Suprapubic skin (tissue), 4 donors: Measurements from ENCODE around the gene TCF7L2. TPM values are rescaled to one million over a fixed set of nuclear protein-coding genes. Genes with fewer than 3 reads are reported as not detected.

ENCODE experiments used
- DNase-seq, 2 donors: peaks; one replicate each; pipeline ENCODE4 v3.0.0-alpha.2; 2019; ENCODE audit warnings: low spot score in 2 of 2
- H3K27ac ChIP-seq: fragments of 200-600 bp; sonication (generic); one replicate; pipeline ENCODE4 v1.5.1; 2019
- H3K27me3 ChIP-seq: fragments of 200-600 bp; sonication (generic); one replicate; pipeline ENCODE4 v1.5.1; 2019
- H3K36me3 ChIP-seq: fragments of 200-600 bp; sonication (generic); one replicate; pipeline ENCODE4 v1.5.1; 2019
- H3K4me1 ChIP-seq: fragments of 200-600 bp; sonication (generic); one replicate; pipeline ENCODE4 v1.5.1; 2019
- H3K4me3 ChIP-seq: fragments of 200-600 bp; sonication (generic); one replicate; pipeline ENCODE4 v1.5.1; 2019; ENCODE audit warnings: mild to moderate bottlenecking
- H3K9me3 ChIP-seq: fragments of 200-600 bp; sonication (generic); one replicate; pipeline ENCODE4 v1.5.1; 2019
- EP300 ChIP-seq: sonication (generic); formaldehyde crosslinking; IDR thresholded peaks from one replicate; pipeline ENCODE4 v1.6.1; 2017; ENCODE audit warnings: antibody characterized with exemption
- POLR2A ChIP-seq, 2 donors: fragments of 450-650 bp; IDR thresholded peaks; one replicate each; pipeline ENCODE4 v1.6.1; 2017; ENCODE audit warnings: antibody characterized with exemption in 2 of 2, mild to moderate bottlenecking in 2 of 2, moderate library complexity in 2 of 2
- POLR2AphosphoS5 ChIP-seq, 3 donors: sonication (generic); formaldehyde crosslinking; IDR thresholded peaks; one replicate each; pipeline ENCODE4 v1.6.1; 2017; ENCODE audit warnings: antibody characterized with exemption in 3 of 3
- WGBS: methylation state at CpG from one replicate; pipeline ENCODE4 v1.1.5; 2018; 5-methylcytosine and 5-hydroxymethylcytosine counted together
- total RNA-seq, 4 donors: library from RNA; depleted of rRNA; stranded (reverse); fragments of >200 nt; gene quantifications; one replicate each; pipeline ENCODE4 v1.1.0, GENCODE V29; 2016
- TF ChIP-seq, protein P1 (sequence below), 2 donors: fragments of 200-600 bp in 1 of 2; fragments of 450-650 bp in 1 of 2; sonication (generic) in 1 of 2; IDR thresholded peaks; one replicate each; pipeline ENCODE4 v1.5.1; 2016 to 2019; ENCODE audit warnings: antibody characterized with exemption in 2 of 2, mild to moderate bottlenecking in 1 of 2, moderate library complexity in 1 of 2

Gene TCF7L2
- total RNA-seq, 4 donors from 2014 or later, result 9.9 to 23.3 (median 15.2) TPM

DNA sequence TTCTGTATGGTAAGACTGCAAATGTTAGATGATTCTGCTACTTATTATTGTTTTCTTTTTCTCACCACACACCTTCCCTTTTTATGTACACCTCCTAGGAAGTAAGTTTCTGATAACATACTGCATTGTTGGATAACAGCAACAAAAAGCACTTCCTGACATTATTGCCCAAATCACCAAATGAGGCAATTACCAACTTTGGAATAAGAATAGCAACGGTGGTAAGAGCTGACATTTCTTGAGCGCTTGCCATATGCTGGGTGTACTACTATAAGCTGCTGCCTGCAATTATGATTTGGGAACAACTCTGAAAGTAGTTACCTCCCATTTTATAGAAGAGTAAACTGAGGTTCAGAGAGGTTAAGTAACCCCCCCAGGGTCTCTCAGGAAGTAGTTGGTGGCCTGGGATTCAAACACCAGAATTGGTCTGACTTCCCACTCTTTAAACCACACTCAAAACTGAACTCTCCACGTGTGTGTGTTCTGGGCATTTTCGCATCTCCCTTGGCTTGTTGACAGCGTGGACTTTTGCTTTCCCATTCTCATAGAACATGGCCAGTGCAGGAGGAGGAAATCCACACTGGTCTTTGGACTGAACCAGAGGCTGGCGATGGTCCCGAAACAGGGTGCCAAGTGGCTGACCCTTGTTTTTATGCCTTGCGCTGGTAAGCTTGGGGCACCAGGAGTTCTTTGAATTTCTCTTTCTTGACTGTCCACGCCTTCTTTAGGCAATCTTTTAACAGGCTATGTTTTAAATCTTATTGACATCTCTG is 71.4 kb downstream of the TCF7L2 start:
- no peaks in the 10 kb centered on the region for H3K9me3 ChIP-seq
- H3K27ac ChIP-seq, result peak overlapping the region; percentile 60
- H3K4me1 ChIP-seq, result peaks cover 53% of the 10 kb centered on the region
- DNase-seq, result no peak
- H3K4me3 ChIP-seq, result no peak overlapping the region
- TF ChIP-seq POLR2AphosphoS5 (IDR thresholded peaks at IDR 0.05) (no peak), EP300 (no peak), POLR2A (IDR thresholded peaks at IDR 0.05) (no peak)
- TF ChIP-seq, protein P1, sequence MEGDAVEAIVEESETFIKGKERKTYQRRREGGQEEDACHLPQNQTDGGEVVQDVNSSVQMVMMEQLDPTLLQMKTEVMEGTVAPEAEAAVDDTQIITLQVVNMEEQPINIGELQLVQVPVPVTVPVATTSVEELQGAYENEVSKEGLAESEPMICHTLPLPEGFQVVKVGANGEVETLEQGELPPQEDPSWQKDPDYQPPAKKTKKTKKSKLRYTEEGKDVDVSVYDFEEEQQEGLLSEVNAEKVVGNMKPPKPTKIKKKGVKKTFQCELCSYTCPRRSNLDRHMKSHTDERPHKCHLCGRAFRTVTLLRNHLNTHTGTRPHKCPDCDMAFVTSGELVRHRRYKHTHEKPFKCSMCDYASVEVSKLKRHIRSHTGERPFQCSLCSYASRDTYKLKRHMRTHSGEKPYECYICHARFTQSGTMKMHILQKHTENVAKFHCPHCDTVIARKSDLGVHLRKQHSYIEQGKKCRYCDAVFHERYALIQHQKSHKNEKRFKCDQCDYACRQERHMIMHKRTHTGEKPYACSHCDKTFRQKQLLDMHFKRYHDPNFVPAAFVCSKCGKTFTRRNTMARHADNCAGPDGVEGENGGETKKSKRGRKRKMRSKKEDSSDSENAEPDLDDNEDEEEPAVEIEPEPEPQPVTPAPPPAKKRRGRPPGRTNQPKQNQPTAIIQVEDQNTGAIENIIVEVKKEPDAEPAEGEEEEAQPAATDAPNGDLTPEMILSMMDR (IDR thresholded peaks at IDR 0.05), result no peak
- H3K36me3 ChIP-seq, result no peaks in the 10 kb centered on the region
- 64% methylated on average over 9 of the region's 9 CpGs for WGBS
- H3K27me3 ChIP-seq, result no peaks in the 10 kb centered on the region

DNA sequence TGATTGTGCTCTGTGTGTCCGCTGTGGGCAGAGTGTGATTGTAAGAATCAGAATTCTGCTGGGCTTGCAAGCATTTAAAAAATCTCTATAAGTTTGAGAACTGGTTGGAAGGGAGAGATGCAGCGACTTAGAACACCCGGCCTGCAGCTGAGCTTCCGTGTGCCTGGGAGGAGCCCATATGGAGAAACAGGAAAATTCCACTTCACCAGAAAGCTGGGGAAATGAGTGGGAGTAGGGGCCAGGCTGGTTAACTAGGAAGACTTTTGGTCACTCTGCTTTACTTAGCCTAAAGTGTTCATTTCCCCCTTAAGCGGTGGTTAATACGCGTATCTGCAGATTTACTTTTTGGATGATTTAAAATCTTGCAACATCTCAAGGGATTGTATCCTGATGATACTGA is 72.2 kb downstream of the TCF7L2 start:
- no peak for DNase-seq
- Histone ChIP-seq H3K4me3 (no peak overlapping the region), H3K4me1 (peaks cover 55% of the 10 kb centered on the region), H3K27ac (peak overlapping the region; percentile 60), H3K9me3 (no peaks in the 10 kb centered on the region), H3K36me3 (no peaks in the 10 kb centered on the region), H3K27me3 (no peaks in the 10 kb centered on the region)
- WGBS, result 76% methylated on average over 7 of the region's 7 CpGs
- TF ChIP-seq EP300 (no peak), POLR2A (IDR thresholded peaks at IDR 0.05) (no peak), POLR2AphosphoS5 (IDR thresholded peaks at IDR 0.05) (no peak)
- TF ChIP-seq, protein P1 (IDR thresholded peaks at IDR 0.05), result no peak

DNA sequence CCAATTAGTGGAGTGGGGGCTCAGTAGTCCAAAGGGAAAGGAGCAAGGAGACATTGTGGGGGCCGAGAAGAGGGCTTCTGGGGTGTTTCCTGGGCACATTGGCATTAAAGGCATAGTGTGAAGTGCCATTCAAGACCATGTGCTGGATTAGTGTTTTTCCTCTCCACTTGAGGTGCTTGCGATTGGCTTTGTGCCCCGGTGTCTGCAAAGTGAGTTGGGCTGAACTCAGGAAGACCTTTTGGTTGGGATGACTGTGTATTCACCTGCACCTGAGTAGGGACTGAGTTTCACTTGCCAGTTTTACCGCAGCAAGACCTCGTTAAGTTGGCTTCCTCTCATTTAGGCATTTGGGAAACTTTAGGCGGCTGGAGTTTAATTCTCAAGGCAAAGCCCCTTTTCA is 73.0 kb downstream of the TCF7L2 start:
- DNase-seq, result no peak
- no peak overlapping the region for H3K27ac ChIP-seq
- 83% methylated on average over 6 of the region's 6 CpGs for WGBS

DNA sequence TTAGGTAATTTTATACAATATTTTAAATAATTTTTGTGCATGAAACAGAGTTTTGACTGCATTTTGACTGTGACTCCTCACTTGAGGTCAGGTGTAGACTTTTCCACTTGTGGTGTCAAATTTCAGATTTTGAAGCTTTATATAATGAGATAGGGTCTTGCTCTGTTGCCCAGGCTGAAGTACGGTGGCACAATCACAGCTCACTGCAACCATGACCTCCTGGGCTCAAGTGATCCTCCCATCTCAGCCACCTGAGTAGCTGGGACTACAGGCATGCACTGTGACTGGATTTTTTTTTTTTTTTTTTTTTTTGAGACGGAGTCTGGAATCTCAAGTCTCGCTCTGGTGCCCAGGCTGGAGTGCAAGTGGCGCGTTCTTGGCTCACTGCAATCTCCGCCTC is 74.9 kb downstream of the TCF7L2 start:
- Histone ChIP-seq H3K4me3 (no peak overlapping the region), H3K9me3 (no peaks in the 10 kb centered on the region), H3K27ac (no peak overlapping the region), H3K4me1 (peaks cover 62% of the 10 kb centered on the region), H3K36me3 (no peaks in the 10 kb centered on the region), H3K27me3 (no peaks in the 10 kb centered on the region)
- no peak for TF ChIP-seq EP300
- no peak for DNase-seq
- WGBS, result 92% methylated on average over 6 of the region's 6 CpGs

More for the DNA sequence above, 73.0 kb downstream of the TCF7L2 start:
- peaks cover 58% of the 10 kb centered on the region for H3K4me1 ChIP-seq
- no peaks in the 10 kb centered on the region for H3K36me3 ChIP-seq
- no peaks in the 10 kb centered on the region for H3K27me3 ChIP-seq
- H3K9me3 ChIP-seq, result no peaks in the 10 kb centered on the region
- TF ChIP-seq, protein P1 (IDR thresholded peaks at IDR 0.05), result no peak
- TF ChIP-seq POLR2AphosphoS5 (IDR thresholded peaks at IDR 0.05), result no peak
- no peak for TF ChIP-seq POLR2A (IDR thresholded peaks at IDR 0.05)
- TF ChIP-seq EP300, result no peak
- no peak overlapping the region for H3K4me3 ChIP-seq

DNA sequence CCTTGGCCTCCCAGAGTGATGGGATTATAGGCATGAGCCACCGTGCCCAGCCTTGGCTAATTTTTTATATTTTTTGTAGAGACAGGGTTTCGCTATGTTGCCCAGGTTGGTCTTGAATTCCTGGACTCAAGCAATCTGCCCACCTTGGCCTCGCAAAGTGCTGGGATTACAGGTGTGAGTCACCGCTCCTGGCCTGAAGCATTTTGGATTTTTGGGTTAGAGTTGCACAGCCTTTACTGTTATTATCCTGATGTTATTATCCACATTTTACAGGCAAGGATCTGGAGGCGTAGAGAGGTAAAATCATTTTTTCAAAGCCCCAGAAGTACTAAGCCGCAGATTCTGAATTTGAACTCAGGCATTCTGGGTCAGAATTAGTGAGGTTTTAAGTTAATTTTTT is 75.4 kb downstream of the TCF7L2 start:
- no peaks in the 10 kb centered on the region for H3K27me3 ChIP-seq
- H3K9me3 ChIP-seq, result no peaks in the 10 kb centered on the region
- no peak overlapping the region for H3K27ac ChIP-seq
- H3K4me3 ChIP-seq, result no peak overlapping the region
- 91% methylated on average over 6 of the region's 6 CpGs for WGBS
- no peak for TF ChIP-seq POLR2AphosphoS5 (IDR thresholded peaks at IDR 0.05)
- H3K4me1 ChIP-seq, result peaks cover 59% of the 10 kb centered on the region
- no peak for DNase-seq
- no peaks in the 10 kb centered on the region for H3K36me3 ChIP-seq

DNA sequence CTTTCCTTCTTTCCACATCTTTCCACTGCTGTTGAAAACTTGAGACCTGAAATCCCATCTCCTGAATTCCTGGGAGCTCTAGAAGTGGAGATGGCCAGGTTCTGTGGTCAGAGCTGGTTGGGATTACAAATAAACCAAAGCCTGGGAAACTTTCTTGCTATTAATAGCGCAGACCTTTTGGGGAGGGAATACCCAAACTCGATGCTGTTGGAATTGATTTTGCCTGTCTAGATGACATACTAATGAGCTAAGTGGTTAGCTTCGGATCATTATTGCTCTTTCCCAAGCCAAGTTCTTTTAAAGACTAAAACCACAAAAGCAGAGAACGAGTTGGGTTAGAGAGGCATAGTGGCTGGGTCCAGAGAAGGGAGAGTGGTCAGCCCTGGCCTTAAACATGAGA is 76.6 kb downstream of the TCF7L2 start:
- TF ChIP-seq EP300 (no peak), POLR2A (IDR thresholded peaks at IDR 0.05) (no peak), POLR2AphosphoS5 (IDR thresholded peaks at IDR 0.05) (no peak)
- TF ChIP-seq, protein P1 (IDR thresholded peaks at IDR 0.05), result no peak
- no peak for DNase-seq
- no peak overlapping the region for H3K27ac ChIP-seq

More for the DNA sequence above, 76.6 kb downstream of the TCF7L2 start:
- H3K9me3 ChIP-seq, result no peaks in the 10 kb centered on the region
- 57% methylated on average over 4 of the region's 4 CpGs for WGBS
- no peak overlapping the region for H3K4me3 ChIP-seq
- H3K27me3 ChIP-seq, result no peaks in the 10 kb centered on the region
- no peaks in the 10 kb centered on the region for H3K36me3 ChIP-seq
- peaks cover 52% of the 10 kb centered on the region for H3K4me1 ChIP-seq
